ENCODE measurements around the gene DSG3.
A peak's percentile ranks its signal among the peaks of the same experiment; 100 is the strongest.

Gene DSG3

DNA sequence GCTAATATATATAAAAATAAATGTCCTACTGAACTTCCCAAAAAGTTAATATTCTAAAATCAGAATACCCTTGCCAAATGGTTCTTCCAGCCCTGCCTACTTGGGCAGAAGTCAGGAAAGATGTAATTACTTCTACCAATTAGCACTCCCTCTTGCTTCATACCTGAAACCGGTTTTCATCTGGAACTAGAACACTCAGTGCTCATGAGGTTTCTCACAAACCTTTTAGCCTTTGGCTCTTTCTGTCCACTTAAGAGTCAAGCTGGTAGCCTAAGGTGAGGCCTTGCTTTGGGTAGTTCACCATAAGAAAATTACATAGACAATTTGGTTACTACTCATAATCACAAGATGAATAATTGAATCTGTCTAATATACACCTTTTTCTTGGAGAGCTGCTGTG lies 4.1 kb downstream of the DSG3 start:
- H3K27ac Mint-ChIP-seq = no peak overlapping the region
- DNase-seq = no peak

DNA sequence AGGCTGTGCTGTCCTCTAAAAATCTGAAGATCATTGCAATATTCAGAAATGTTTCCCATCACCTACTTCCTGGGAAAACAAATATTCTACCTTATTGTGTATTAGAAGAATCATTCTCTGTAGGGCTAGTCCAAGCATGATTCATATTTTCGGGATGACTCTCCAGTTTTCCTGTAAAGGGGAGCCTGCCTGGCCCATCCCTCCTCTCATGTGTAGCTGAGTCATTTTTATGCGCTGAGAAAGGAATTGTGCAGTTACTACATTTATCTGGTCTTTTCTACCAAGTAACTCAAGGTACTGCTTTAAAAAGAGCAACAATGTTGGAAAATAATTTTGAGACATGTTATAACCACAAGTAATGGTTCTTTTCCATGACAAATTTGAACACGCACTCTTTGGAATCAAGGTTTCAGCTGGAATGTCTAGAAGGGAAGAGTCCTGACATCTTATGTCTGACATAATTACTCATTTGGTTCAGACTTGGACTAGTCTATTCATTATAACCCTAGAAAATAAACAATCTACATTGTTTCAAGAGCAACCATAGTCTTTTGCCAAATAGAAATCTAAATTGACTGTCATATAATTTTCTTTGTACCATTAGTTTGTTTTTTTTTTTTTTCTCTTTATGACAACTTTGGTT lies 6.6 kb downstream of the DSG3 start:
- H3K27ac Mint-ChIP-seq = no peak overlapping the region
- H3K4me3 Mint-ChIP-seq = no peak overlapping the region
- no peak for ATAC-seq
- DNase-seq = no peak
- no peaks in the 10 kb centered on the region for H3K27me3 Mint-ChIP-seq
- peaks cover 0 to under 1% of the 10 kb centered on the region in 2 donors for H3K9me3 Mint-ChIP-seq
- no peaks in the 10 kb centered on the region for H3K4me1 Mint-ChIP-seq

More for the DNA sequence above, 4.1 kb downstream of the DSG3 start:
- Mint-ChIP-seq H3K4me1 (no peaks in the 10 kb centered on the region), H3K9me3 (no peaks in the 10 kb centered on the region), H3K27me3 (no peaks in the 10 kb centered on the region), H3K4me3 (no peak overlapping the region)
- ATAC-seq = no peak

DNA sequence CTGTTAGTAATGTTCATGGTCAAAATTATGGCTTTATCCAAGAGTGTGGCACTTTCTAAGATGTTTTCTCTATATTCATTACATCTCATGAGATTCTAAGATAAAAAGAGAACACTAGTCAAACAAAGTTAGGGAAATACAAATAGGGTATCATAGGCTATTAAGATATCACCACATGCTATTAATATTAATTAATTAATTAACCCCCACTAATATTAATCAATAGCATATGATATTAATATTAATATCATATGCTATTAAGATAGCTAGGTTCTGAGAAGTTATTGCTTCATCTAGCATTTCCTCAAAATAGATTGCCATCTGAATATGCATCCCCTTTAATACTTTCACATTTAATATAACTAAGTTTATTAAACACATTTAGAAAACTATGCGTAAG lies 22.1 kb downstream of the DSG3 start:
- no peaks in the 10 kb centered on the region for H3K4me1 Mint-ChIP-seq
- no peaks in the 10 kb centered on the region for H3K27me3 Mint-ChIP-seq
- H3K9me3 Mint-ChIP-seq = no peaks in the 10 kb centered on the region
- no peak for ATAC-seq
- H3K4me3 Mint-ChIP-seq = no peak overlapping the region
- no peak for DNase-seq
- no peak overlapping the region for H3K27ac Mint-ChIP-seq

DNA sequence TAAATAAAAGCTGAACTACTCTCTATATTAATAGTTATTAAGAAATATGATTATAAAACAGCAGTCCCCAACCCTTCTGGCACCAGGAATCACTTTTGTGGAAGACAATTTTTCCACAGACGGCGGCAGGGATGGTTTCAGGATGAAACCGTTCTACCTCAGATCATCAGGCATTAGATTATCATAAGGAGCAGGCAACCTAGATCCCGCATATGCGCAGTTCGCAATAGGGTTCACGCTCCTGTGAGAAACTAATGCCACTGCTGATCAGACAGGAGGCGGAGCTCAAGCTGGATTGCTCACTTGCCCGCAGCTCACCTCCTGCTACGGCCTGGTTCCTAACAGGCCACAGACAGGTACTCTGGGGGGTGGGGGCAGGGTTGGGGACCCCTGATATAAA lies 31.1 kb downstream of the DSG3 start:
- no peak overlapping the region for H3K4me3 Mint-ChIP-seq
- H3K4me1 Mint-ChIP-seq = no peaks in the 10 kb centered on the region
- no peak overlapping the region for H3K27ac Mint-ChIP-seq
- H3K27me3 Mint-ChIP-seq = peaks cover 7% of the 10 kb centered on the region
- no peak for DNase-seq
- ATAC-seq = no peak
- no peaks in the 10 kb centered on the region for H3K9me3 Mint-ChIP-seq

DNA sequence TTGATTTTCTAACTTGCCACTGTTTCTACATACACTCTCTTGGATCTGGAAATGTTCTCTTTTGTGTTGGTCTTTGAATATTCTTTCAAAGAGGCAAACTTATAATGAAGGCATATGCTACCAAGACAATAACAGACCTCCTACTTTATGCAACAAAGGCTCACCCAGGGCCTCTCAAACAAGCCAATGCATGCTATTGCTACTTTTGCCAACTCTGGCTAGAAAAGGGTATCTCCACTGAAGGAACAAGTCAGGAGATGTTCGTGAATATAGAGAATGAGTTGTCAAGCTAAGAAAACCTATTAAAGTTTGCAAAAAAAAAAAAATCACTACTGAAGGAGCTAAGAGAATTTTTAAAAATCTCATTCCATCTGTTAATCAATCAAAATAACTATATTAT lies 34.5 kb downstream of the DSG3 start:
- peaks cover 7% of the 10 kb centered on the region for H3K27me3 Mint-ChIP-seq
- no peaks in the 10 kb centered on the region for H3K9me3 Mint-ChIP-seq
- no peak for ATAC-seq
- H3K27ac Mint-ChIP-seq = no peak overlapping the region
- no peak for DNase-seq
- no peaks in the 10 kb centered on the region for H3K4me1 Mint-ChIP-seq
- H3K4me3 Mint-ChIP-seq = no peak overlapping the region

DNA sequence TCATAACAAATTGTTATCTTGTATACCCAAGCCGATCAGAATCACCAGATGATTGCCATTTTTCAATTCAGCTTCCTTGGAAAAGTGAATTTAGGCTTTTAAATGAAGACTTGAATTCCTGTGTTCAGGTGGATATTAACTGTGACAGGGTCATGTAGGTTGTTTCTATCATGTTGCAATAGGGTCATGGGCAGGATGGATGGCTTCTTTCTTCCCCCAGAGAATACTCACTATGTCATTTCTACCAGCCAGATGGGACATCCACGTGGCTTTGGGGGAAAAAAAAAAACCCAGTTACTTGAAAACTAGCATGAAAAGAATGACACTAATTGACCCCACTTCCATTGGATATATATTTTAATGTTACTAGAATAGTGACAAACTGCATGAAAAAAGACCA lies 35.9 kb downstream of the DSG3 start:
- Mint-ChIP-seq H3K27ac (no peak overlapping the region), H3K4me1 (no peaks in the 10 kb centered on the region), H3K9me3 (no peaks in the 10 kb centered on the region), H3K4me3 (no peak overlapping the region), H3K27me3 (peaks cover 7% of the 10 kb centered on the region)
- DNase-seq (no peak), ATAC-seq (no peak)

DNA sequence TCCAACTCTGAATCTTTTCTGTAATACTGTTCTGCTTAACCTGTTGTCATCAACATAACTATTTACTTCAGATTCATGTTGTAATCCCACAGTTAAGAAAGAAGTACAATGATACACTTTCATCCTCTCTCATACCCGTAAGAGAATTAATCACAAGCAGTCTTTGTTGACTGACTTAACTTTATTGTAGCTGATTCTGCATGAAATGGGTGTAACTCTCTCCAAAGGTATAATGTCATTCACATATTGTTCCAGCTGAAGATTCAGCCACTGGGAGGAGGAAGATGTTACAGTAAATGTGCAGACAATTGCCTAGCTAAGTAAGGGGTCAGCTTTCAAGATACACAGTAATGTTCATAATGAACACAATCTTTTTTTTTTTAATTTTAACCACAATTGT lies 36.9 kb downstream of the DSG3 start:
- Mint-ChIP-seq H3K4me1 (no peaks in the 10 kb centered on the region), H3K27me3 (peaks cover 7% of the 10 kb centered on the region), H3K27ac (no peak overlapping the region), H3K9me3 (no peaks in the 10 kb centered on the region), H3K4me3 (no peak overlapping the region)
- DNase-seq (no peak), ATAC-seq (no peak)

DNA sequence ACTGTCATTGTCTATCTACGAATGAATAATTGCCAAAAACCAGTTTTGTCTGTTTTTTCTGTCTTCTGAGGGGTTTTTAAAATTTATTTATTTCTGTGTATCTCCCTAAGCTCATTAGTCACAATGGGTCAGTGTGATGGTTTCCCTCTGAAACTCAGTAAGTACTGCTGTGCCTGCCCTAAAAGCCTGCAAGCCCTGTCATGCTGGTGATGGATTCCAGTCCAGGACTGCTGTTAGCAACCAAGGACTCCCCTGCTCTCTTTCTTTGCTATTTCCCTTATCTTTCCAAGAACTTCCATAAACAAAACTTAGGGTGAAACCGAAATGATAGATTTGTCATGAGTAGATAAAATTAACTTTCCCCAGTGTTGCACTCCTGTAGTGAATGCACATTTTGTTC lies 38.6 kb downstream of the DSG3 start:
- ATAC-seq = no peak
- Mint-ChIP-seq H3K4me1 (no peaks in the 10 kb centered on the region), H3K9me3 (no peaks in the 10 kb centered on the region), H3K4me3 (no peak overlapping the region), H3K27me3 (peaks cover 7% of the 10 kb centered on the region), H3K27ac (no peak overlapping the region)
- no peak for DNase-seq

DNA sequence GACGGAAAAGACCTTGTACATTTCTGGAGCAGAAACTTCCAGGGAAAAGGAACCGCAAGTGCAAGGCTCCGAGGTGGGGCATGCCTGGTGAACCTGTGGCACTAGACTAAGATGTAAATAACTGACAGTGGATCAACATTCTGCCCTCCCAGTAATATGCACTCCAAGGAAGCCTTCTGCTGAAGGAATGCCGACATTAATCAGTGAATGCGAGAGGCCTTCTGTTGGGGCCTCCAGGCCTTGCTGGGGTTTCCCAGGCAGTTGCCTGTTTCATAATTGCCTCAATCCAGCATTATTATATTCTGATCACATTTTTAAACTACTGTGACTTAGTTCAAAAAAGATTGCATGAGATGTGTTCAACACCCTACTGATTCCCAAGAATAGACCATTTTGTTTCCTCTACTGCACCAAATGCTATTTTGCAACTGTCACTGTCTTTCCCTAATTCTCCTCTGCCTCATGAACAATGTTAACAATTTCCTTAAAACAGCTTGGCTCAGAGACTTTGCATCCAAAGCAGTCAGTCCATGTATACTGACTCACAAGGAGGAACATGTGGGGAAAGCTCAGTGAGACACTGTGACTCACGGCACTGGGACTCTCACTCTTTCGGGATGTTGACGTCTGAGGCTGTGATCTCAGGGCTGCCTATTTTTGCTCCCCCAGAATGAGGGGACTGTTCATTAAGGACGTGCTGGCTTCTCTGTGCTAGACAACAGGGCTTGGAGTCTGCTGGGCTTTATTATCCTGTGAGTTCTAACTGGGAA lies 39.9 kb downstream of the DSG3 start:
- H3K27me3 Mint-ChIP-seq = no peaks in the 10 kb centered on the region
- no peaks in the 10 kb centered on the region for H3K4me1 Mint-ChIP-seq
- DNase-seq = no peak
- no peak overlapping the region for H3K27ac Mint-ChIP-seq
- no peaks in the 10 kb centered on the region for H3K9me3 Mint-ChIP-seq
- H3K4me3 Mint-ChIP-seq = no peak overlapping the region
- no peak for ATAC-seq

DNA sequence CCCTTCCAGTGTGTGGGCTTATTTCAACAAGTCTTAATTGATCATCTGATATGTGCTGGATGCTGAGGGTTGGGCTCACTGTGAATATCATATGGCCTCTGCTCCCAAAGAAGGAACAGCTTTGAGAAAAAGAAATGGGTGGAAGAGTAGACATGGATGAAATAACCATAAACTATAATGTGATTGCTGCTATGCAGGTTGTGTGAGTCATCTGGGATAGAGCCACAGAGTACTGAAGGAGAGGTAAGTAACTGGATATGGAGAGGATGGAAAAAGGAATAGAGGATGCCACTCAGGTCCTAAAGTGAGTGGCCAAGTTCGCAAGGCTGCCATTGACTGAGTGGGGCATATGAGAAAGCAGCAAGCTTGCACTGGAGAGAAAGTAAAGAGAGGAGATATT lies 41.8 kb downstream of the DSG3 start:
- H3K27ac Mint-ChIP-seq = no peak overlapping the region
- DNase-seq (no peak), ATAC-seq (no peak)
- H3K4me1 Mint-ChIP-seq = no peaks in the 10 kb centered on the region
- H3K4me3 Mint-ChIP-seq = no peak overlapping the region
- no peaks in the 10 kb centered on the region for H3K27me3 Mint-ChIP-seq
- no peaks in the 10 kb centered on the region for H3K9me3 Mint-ChIP-seq

DNA sequence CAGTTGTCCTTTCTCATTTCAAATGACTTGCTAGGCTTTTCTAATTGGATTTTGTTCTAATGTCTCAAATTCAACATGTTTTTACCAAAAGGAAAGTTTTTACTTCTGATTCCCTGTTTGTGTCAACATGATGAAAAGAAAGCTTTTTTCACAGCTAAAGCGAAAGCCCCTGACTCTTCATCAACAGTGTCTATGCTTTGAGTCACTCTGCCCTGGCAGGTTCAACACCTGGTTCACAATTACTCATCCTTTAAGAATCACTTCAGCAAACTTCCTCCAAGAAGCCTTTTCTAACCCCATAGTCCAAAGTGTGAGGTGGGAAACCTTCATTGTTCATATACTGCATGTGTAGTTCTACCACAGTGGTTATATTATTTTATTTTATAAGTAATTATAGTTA lies 42.8 kb downstream of the DSG3 start:
- ATAC-seq (peak; percentile 81), DNase-seq (no peak)
- no peaks in the 10 kb centered on the region for H3K4me1 Mint-ChIP-seq
- no peaks in the 10 kb centered on the region for H3K9me3 Mint-ChIP-seq
- H3K4me3 Mint-ChIP-seq = no peak overlapping the region
- no peak overlapping the region for H3K27ac Mint-ChIP-seq
- peaks cover under 1% of the 10 kb centered on the region for H3K27me3 Mint-ChIP-seq

DNA sequence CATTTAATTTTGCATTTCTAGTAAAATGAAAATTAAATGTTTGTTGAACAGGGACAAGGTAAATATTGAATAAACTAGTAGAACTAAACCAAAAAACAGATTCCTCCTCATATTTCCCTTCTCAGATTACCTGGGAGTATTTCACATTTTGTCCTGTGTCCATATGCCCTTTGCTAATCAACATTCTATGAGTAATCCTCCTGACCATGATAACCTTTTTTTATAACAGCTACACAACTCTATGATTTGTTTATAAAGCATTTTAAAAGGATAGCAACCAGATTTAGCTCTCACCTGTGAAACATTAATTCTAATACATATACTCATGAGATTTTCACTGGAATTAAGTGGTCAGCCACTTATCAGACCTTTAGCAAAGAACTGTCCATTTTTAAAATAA lies 43.3 kb downstream of the DSG3 start:
- Mint-ChIP-seq H3K4me1 (no peaks in the 10 kb centered on the region), H3K27ac (no peak overlapping the region), H3K9me3 (no peaks in the 10 kb centered on the region), H3K4me3 (no peak overlapping the region), H3K27me3 (peaks cover 5% of the 10 kb centered on the region)
- DNase-seq = no peak
- no peak for ATAC-seq

DNA sequence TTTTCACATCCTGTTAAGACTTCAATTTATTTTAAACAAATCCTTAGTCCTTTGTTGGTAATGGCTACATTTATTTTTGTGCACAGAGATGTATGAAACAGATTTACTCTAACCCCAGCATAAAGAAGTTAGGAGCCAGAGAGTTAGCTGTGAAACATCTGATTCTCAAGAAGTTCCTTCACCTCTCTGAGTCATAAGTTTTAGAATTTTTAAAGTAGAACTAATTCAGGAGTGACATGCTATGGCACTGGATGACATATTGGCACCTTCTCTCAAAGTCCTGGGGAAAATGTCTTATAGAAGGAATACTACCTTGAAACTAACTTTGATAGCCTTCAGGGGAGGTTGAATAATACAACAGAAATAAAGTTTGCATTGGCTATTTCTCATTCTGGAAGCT lies 44.0 kb downstream of the DSG3 start:
- H3K27me3 Mint-ChIP-seq = peaks cover 13% of the 10 kb centered on the region
- no peak overlapping the region for H3K27ac Mint-ChIP-seq
- ATAC-seq (no peak), DNase-seq (no peak)
- no peak overlapping the region for H3K4me3 Mint-ChIP-seq
- no peaks in the 10 kb centered on the region for H3K4me1 Mint-ChIP-seq
- H3K9me3 Mint-ChIP-seq = no peaks in the 10 kb centered on the region

DNA sequence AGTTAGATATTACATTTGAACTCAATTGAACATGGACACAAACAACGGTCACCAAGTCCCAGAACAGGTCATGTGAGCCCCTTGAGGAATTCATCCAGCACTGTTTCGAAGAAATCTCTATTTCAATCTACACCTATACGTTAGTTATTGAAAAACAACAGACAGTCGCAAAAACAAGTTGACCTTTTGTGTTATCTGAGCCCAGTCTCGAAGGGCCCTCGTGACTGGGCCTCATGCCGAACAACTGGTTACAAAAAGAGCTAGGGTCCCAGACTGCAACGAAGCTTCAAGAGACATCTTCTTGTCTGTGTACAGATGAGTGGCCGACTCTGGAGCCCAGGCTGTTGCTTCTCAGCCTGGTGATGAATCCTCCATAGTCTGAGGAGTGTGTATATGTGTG lies 45.1 kb downstream of the DSG3 start:
- H3K9me3 Mint-ChIP-seq = no peaks in the 10 kb centered on the region
- no peaks in the 10 kb centered on the region for H3K4me1 Mint-ChIP-seq
- no peak for ATAC-seq
- H3K27me3 Mint-ChIP-seq = peaks cover 23% of the 10 kb centered on the region
- no peak for DNase-seq
- H3K4me3 Mint-ChIP-seq = no peak overlapping the region
- H3K27ac Mint-ChIP-seq = no peak overlapping the region

DNA sequence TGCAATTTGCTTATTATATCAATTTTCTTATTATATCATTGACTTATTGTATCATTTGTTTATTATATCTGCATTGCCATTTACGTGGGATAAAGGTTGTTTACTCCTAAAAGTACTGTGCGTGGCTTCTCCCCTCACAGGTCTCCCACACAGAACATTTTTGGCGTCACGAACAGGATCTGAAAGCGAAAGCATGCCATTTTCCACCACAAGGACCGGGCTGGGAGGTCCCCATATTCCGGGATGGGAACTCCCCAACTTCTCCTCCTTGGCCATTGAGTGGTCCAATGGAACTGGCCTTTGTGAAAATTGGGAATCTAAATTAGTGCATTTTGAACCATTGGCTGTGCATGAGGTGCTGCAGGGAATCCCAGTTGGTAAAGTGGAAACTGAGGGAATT lies 45.6 kb downstream of the DSG3 start:
- H3K27ac Mint-ChIP-seq = no peak overlapping the region
- no peak overlapping the region for H3K4me3 Mint-ChIP-seq
- H3K4me1 Mint-ChIP-seq = no peaks in the 10 kb centered on the region
- H3K27me3 Mint-ChIP-seq = peaks cover 26% of the 10 kb centered on the region
- ATAC-seq = no peak
- DNase-seq = no peak
- H3K9me3 Mint-ChIP-seq = no peaks in the 10 kb centered on the region

DNA sequence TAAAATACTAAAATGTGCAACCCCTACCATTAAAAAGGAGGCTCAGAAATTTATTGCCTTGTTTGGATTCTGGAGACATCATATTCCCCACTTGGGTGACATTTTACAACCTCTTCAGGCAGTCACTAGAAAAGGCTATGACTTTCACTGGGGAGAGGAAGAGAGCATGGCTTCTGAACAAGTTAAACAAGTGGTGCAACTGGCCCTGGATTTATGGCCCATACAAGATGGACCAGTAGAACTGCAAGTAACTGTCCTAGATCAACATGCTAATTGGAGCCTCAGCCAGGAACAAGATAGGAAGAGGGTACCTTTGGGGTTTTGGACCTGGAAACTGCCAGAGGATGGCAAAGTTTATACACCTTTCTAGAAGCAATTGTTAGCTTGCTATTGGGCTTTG lies 46.4 kb downstream of the DSG3 start:
- H3K4me1 Mint-ChIP-seq = no peaks in the 10 kb centered on the region
- no peak for ATAC-seq
- DNase-seq = no peak
- no peaks in the 10 kb centered on the region for H3K9me3 Mint-ChIP-seq
- no peak overlapping the region for H3K27ac Mint-ChIP-seq
- H3K27me3 Mint-ChIP-seq = peaks cover 34% of the 10 kb centered on the region
- H3K4me3 Mint-ChIP-seq = no peak overlapping the region
